GM18526 (cell line): Measurements from ENCODE around the gene ERC1.

Source experiments
- POLR2A ChIP-seq: IDR thresholded peaks from 3 replicates; pipeline ENCODE4 v1.6.1; 2011; ENCODE audit not compliant: insufficient read length; ENCODE audit errors: extremely low read depth

ERC1 gene

GRCh38 chr12:990661-991349 lies at the start of gene ERC1:
TSS of gene ERC1 (plus strand) at chr12:991223. CDS start at chr12:1027904, 36,681 bp downstream.
- peak; percentile 45 for TF ChIP-seq POLR2A

DNA sequence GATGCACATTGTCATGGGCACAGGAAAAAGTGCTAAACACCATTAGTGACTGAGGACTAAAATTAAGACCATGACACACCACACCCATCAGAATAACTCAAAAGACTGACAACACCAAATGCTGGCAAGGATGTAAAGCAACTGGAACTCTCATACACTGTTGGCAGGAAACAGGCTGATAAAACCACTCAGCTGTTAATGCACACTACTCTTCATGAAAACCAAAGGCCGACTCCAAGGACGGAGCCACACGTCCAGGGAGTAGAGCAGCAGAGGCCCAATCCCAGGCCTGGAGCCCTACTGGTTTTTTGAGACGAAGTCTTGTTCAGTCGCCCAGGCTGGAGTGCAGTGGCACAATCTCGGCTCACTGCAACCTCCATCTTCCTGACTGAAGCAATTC lies 48.0 kb upstream of the ERC1 start:
- TF ChIP-seq POLR2A, result no peak

DNA sequence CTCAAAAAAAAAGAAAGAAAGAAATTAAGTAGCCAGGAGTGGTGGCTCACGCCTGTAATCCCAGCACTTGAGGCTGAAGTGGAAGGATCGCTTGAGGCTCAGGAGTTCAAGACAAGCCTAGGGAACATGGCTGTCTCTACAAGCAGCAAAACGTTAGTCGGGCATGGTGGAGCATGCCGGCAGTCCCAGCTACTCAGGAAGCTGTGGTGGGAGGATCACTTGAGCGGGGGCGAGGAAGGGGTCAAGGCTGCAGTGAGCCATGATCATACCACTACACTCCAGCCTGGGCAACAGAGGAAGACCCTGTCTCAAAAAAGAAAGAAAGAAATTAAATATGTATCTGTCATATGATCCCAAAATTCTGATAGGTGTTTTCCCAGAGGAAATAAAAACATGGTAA lies 46.8 kb upstream of the ERC1 start:
- no peak for TF ChIP-seq POLR2A

DNA sequence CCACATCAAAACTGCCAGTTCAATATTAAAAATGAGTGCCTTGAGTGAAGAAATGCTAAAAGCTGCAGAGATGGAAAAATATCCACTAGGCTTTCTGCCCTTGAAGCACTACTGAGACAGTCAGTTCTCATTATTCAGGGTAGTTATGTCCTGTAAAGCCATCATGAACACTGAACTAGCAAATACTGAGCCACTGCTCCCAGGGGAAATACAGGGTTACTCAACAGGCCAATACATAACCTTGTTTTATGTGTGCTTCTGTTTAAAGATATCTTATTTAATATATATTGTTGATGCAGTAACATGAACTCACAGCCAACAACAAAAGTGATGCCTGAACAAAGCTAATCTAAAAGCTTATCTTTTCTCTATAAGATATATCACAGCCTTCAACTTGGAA lies 44.8 kb upstream of the ERC1 start:
- no peak for TF ChIP-seq POLR2A

DNA sequence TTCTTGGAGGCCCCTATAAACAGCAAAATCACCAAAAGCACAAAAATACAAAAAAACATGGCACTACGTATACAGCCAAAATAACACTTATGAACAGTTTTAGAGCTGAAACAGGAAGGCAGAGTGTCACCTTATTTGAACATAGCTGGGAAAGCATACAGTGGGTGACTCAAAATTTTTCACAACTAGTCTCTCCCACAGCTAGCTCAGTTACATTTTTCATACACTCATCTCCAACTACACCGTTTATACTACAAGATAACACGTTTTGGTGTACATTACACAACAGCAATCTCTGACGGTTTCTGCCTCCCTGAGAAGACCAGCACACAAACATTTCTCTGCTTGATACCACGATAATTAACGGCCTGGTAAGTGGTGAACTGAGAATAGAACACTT lies 44.4 kb upstream of the ERC1 start:
- TF ChIP-seq POLR2A, result no peak

- TF ChIP-seq POLR2A, result no peak
These were observed 42.8 kb upstream of the ERC1 start for GRCh38 chr12:948238-948637.

DNA sequence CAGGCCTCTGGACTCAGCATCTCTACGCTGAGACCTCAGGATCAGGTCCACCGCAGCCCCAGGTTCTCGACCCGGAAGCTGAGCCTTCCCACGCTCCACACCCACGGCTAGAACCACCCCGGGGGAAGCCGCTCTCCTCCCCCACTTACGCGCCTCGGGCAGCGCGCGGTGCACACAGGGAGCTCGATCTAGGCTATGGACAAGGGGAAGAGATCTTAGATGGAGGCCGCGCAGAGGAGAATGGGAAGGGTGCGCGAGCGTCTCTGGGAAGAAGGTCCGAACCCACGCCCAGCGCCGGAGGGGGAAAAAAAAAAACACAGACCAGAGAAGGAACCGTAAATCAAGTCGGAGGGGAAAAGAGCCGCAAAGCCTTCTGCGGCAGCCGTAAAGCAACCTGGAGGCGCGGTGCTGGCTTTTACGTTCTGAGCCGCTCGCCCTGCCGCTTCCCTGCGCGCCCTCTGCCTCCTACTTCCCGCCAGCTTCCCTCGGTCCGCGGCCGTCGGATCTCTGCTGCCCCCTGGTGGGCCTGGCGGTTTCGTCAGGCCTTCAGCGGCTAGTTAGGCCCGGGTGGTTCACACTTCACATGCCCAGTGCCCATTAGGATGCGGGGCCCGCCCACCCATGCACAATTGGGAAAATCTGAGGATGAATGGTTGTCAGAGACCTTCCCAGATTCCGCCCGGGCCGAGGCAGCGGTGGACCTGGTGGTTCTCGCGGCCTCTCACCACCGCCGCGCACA lies 41.4 kb upstream of the ERC1 start, which contains the start of gene RAD52:
TSS of gene RAD52 (minus strand) at position 242 of the 739 bp plus-strand sequence. CDS start 16,636 bp downstream, outside the sequence.
- TF ChIP-seq POLR2A, result peak; percentile 93

GRCh38 chr12:951176-951575 lies 39.8 kb upstream of the ERC1 start:
- no peak for TF ChIP-seq POLR2A

GRCh38 chr12:953776-954175 lies 37.2 kb upstream of the ERC1 start:
- TF ChIP-seq POLR2A, result no peak

DNA sequence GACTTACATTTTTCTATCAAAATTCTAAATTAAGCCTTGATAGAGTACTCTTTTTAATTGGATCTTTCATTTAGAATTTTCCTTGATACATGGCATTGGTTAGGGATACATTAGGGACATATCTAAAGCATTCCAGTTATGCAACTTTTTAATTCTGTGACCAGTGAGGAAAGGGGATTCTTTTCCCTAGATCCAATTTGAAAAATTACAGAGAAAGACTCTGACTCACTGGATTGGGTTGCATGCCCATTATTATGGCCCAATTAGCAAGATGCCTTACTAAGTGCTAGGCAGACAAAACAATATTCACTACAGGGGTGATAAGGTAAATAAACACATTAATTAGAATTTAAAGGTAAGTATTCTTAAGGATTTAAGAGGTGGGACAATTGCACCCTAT lies 36.3 kb upstream of the ERC1 start:
- no peak for TF ChIP-seq POLR2A

DNA sequence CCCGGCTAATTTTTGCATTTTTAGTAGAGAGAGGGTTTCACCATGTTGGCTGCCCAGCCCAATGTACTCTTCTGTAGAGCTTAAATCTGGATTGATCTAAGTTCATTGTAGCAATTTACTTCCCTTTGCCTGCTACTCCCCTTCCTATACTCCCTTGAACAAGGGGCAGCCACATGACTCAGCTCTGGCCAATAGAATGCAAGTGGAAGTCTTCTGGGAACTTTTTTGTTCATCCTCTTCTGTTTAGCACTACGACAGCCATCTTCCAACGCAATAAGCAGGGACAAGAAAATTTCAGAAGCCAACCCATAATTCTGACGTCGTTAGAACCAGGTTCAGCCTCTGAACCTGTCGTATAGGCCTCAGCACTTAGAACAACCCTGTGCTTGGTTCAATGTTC lies 35.1 kb upstream of the ERC1 start:
- no peak for TF ChIP-seq POLR2A

- no peak for TF ChIP-seq POLR2A
These were observed 32.4 kb upstream of the ERC1 start for GRCh38 chr12:958588-959123.

- no peak for TF ChIP-seq POLR2A
These were observed 24.3 kb upstream of the ERC1 start for GRCh38 chr12:966724-967123.

GRCh38 chr12:967641-968040 lies 23.4 kb upstream of the ERC1 start:
- no peak for TF ChIP-seq POLR2A

- no peak for TF ChIP-seq POLR2A
These were observed 22.5 kb upstream of the ERC1 start for GRCh38 chr12:968545-968944.

DNA sequence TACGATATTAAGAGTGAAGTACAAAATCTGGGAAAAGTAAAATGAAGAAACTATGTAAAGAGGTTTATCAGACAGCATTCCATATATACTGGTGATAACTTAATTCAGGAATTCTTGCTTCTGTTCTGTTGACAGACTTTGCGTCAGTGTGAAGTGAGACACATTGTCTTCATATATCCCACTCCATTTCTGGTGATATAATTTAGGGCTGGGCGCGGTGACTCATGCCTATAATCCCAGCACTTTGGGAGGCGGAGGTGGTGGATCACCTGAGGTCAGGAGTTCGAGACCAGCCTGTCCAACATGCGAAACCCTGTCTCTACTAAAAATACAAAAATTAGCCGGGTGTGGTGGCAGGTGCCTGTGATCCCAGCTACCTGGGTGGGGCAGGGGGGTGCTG lies 21.2 kb upstream of the ERC1 start:
- TF ChIP-seq POLR2A, result no peak
